ENCODE data around the gene RACGAP1. TPM values are rescaled to one million over a fixed set of nuclear protein-coding genes. Genes with fewer than 3 reads are reported as not detected.

RACGAP1 gene
- total and polyA plus RNA-seq, 2 donors (not counting 1 experiment from before 2014, with no cell fraction given): 4.1 to 14.2 TPM

DNA sequence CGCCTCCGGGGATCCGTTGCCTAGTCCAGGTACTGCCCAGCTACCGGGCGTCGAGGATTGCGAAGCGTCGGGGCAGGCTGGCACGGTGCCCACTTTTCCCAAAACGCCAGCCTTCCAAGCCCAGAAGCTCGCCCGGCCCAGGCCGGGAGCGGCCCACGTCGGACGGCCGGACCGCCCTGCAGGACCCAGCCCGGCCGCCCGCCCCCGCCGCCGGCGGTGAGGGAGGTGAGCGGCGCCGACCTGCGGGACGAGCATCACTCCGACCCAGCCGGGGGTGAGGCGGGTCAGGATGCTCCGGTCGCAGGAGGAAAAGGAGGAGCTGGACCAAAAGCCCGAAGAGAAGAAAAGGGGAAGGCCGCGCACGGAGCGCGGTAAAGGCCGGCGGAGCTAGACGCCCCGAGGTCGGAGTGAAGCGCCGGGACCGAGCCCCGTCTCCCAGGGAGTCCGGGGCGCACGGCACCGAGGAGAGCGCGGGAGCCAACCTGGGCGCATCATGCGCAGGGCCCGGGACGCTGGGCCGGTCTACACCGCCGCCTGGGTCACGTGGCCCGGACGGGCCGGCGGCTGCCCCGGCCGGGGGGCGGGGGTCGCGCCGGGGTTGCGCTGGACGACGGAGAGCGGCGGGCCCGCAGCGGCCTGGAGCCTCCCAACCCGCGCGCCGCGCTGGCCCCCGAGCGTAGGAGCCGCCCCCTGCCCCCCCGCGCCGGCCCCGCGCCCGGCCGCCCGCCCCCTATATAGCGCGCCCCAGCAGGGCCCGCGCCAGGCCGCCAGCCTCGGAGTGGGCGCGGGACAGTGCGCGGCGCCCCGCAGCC is 64.0 kb downstream of the RACGAP1 start, which contains the start of gene AQP5:
AQP5 (plus strand) TSS at position 762 of the 812 bp plus-strand sequence. CDS start 146 bp downstream, outside the sequence.
- H2AFZ ChIP-seq (ENCODE audit: insufficient read depth, low read depth, low read length, poor library complexity, severe bottlenecking): peak within 1 kb of the TSS; percentile 16
- H3K4me1 Mint-ChIP-seq: peaks cover 7% of the 10 kb centered on the region
- peaks cover 3 to 16% of the 10 kb centered on the region in 2 donors for H3K4me1 ChIP-seq (ENCODE audit: control insufficient read depth in 2 of 2, insufficient read depth in 2 of 2, low read length in 2 of 2)
- ATAC-seq (ENCODE audit: low read depth) (no peak), DNase-seq (peak; percentile 29)
- H3K9ac ChIP-seq (ENCODE audit: low read length): no peak within 1 kb of the TSS
- H3K27me3 ChIP-seq (replicated peaks in 1 of 4; ENCODE audit: control extremely low read depth in 1 of 4, control insufficient read depth in 3 of 4, insufficient read depth in 4 of 4, low read length in 3 of 4): peaks cover 0 to 64% (median 17%) of the 10 kb centered on the region in 4 experiments
- CTCF ChIA-PET: interaction anchor here (2.3 kb wide), 1 partner anchor 16 kb away, joined by 5 read pairs; no protein-coding TSS in a partner anchor
- WGBS (ENCODE audit: insufficient coverage): 7% methylated on average over 110 of the region's 111 CpGs
- peak within 1 kb of the TSS; percentile 68 for H3K4me2 ChIP-seq (replicated peaks; ENCODE audit: low read depth, low read length, poor library complexity, severe bottlenecking)
- no peak for TF ChIP-seq EZH2 (IDR thresholded peaks at IDR 0.05; ENCODE audit: borderline replicate concordance, insufficient read depth, low read depth, low read length, poor library complexity, severe bottlenecking)
- TF ChIP-seq, protein P1, sequence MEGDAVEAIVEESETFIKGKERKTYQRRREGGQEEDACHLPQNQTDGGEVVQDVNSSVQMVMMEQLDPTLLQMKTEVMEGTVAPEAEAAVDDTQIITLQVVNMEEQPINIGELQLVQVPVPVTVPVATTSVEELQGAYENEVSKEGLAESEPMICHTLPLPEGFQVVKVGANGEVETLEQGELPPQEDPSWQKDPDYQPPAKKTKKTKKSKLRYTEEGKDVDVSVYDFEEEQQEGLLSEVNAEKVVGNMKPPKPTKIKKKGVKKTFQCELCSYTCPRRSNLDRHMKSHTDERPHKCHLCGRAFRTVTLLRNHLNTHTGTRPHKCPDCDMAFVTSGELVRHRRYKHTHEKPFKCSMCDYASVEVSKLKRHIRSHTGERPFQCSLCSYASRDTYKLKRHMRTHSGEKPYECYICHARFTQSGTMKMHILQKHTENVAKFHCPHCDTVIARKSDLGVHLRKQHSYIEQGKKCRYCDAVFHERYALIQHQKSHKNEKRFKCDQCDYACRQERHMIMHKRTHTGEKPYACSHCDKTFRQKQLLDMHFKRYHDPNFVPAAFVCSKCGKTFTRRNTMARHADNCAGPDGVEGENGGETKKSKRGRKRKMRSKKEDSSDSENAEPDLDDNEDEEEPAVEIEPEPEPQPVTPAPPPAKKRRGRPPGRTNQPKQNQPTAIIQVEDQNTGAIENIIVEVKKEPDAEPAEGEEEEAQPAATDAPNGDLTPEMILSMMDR (IDR thresholded peaks at IDR 0.05): no peak
- peak within 1 kb of the TSS; percentile 59 for H3K4me3 Mint-ChIP-seq
- H3K27ac ChIP-seq (ENCODE audit: low read length in 2 of 2): no peak within 1 kb of the TSS
- no peak within 1 kb of the TSS for H3K4me3 ChIP-seq (ENCODE audit: control extremely low read depth in 1 of 5, extremely low read depth in 1 of 5, insufficient read depth in 1 of 5, low read depth in 2 of 5, low read length in 4 of 5)
- POLR2A ChIA-PET: no interaction called here
- H4K20me1 ChIP-seq (ENCODE audit: control insufficient read depth, insufficient read depth, low read length, poor library complexity, severe bottlenecking): no peaks in the 10 kb centered on the region
- H3K36me3 ChIP-seq (replicated peaks in 1 of 2; ENCODE audit: control extremely low read depth in 1 of 2, control insufficient read depth in 1 of 2, extremely low read depth in 1 of 2, insufficient read depth in 2 of 2, low read length in 1 of 2): no peaks in the 10 kb centered on the region
- H3K27me3 Mint-ChIP-seq: peaks cover 73% of the 10 kb centered on the region
- H3K9me3 ChIP-seq (ENCODE audit: control extremely low read depth in 1 of 3, control insufficient read depth in 2 of 3, insufficient read depth in 1 of 3, low read length in 2 of 3): peaks cover 0 to 2% (median 0%) of the 10 kb centered on the region in 3 donors
- H3K27ac Mint-ChIP-seq: no peak within 1 kb of the TSS
- H3K9me3 Mint-ChIP-seq (ENCODE audit: insufficient read depth): no peaks in the 10 kb centered on the region
- no peaks in the 10 kb centered on the region for H3K79me2 ChIP-seq (ENCODE audit: control insufficient read depth, insufficient read depth, low read length)
- intact Hi-C loops (cut with micrococcal nuclease): no loop called here

Data from B cell (primary cell).